Measurements from ENCODE around the gene SEMA3B. TPM values are rescaled to one million over a fixed set of nuclear protein-coding genes. Genes with fewer than 3 reads are reported as not detected.

Gene SEMA3B
- total and polyA plus RNA-seq, 12 donors, result 6.0 to 496 (median 224) TPM

DNA sequence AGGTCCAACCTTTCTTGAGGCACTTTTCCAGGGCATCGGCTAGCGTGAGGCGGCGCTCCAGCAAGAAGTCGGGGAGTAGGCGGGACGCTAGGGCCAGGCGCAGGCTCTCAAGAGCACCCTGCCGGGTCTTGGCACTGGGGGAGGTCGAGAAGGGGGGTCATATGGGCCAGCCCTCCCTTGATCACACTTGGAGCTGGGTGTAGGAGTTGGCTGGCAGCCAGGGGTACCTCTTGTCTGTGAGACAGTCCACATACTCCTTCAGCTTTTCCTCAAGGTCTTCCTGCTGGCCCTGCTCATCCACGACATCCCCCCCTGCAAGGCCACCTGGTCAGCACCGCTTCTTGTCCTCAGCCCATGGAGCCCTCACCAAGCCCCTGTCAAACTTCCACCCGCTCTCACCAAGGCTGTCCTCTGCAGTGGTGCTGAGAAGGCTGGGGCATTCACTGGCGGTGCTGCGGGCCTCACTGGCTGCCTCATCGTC is 21.3 kb downstream of the SEMA3B start:
- peak in 4 of 7 donors; percentile 44 to 70 (median 54) for DNase-seq
- Histone ChIP-seq H3K27ac (no peak overlapping the region), H3K36me3 (replicated peaks in 1 of 2) (peaks cover 0 to 30% of the 10 kb centered on the region in 2 donors), H3K9me3 (replicated peaks in 1 of 3) (no peaks in the 10 kb centered on the region), H3K4me1 (replicated peaks in 1 of 2) (peaks cover 19 to 21% of the 10 kb centered on the region in 2 donors), H3K4me3 (no peak overlapping the region), H3K27me3 (no peaks in the 10 kb centered on the region)
- TF ChIP-seq, protein P1, sequence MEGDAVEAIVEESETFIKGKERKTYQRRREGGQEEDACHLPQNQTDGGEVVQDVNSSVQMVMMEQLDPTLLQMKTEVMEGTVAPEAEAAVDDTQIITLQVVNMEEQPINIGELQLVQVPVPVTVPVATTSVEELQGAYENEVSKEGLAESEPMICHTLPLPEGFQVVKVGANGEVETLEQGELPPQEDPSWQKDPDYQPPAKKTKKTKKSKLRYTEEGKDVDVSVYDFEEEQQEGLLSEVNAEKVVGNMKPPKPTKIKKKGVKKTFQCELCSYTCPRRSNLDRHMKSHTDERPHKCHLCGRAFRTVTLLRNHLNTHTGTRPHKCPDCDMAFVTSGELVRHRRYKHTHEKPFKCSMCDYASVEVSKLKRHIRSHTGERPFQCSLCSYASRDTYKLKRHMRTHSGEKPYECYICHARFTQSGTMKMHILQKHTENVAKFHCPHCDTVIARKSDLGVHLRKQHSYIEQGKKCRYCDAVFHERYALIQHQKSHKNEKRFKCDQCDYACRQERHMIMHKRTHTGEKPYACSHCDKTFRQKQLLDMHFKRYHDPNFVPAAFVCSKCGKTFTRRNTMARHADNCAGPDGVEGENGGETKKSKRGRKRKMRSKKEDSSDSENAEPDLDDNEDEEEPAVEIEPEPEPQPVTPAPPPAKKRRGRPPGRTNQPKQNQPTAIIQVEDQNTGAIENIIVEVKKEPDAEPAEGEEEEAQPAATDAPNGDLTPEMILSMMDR (IDR thresholded peaks at IDR 0.05), result no peak
- TF ChIP-seq POLR2A (IDR thresholded peaks at IDR 0.05), result no peak
- 82 to 90% (median 86%) methylated on average over 9 to 16 of the region's 16 CpGs for WGBS, 4 donors
- intact Hi-C loops (cut with DNase I), result no loop called here

DNA sequence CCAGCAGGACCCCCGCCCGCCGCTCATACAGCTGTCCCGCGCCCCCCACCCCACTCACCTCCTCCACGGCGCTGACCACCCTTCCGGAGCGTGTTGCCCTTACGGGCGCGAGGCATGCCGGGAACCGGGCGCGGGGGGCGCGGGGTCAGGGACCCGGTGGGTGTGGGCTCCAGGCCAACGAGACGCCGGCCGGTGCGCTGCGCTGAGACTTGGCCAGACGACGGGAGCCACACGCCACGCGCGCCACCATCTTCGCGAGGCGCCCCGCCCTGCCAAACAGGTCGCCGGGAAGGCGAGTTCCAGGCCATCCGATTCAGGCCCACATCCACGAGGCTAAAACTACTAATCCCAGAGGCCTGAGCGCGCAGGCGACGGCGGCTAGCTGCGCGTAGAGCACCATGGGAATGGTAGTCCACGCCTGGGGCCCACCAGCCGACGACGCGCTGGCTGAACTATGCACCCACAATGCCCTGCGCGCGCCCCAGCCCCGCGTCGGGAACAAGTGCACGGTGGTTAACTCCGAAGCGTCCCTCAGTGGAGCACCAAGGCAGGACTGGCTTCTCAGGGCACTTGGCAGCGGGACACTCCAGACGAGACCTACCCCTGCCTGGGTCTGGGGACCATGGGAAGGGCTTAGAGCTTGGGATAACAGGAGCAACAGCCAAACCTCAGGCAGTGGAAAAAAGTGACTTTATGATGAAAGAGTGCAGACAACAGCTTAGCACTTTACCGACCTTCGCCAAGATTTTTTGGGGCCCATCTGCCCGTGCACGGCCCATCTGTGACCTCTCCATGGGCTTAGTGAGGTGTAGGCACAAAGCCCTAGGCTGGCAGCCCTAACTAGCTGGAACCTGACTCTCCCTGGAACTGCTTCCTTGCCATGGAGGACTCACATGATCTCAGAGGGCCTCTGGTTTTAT is 23.5 kb downstream of the SEMA3B start, which contains the start of gene IFRD2:
IFRD2 (minus strand) TSS at position 271 of the 920 bp plus-strand sequence; CDS start at position 116, 155 bp downstream.
- intact Hi-C loops (cut with DNase I), result no loop called here
- H3K4me1 ChIP-seq (replicated peaks in 1 of 2), result peaks cover 19 to 21% of the 10 kb centered on the region in 2 donors
- peak; percentile 95 to 99 (median 98) for DNase-seq
- peaks cover 0 to 28% of the 10 kb centered on the region in 2 donors for H3K36me3 ChIP-seq (replicated peaks in 1 of 2)
- no peaks in the 10 kb centered on the region for H3K9me3 ChIP-seq (replicated peaks in 1 of 3)
- TF ChIP-seq, protein P1 (IDR thresholded peaks at IDR 0.05), result no peak
- TF ChIP-seq POLR2A (IDR thresholded peaks at IDR 0.05), result peak in 1 of 2 donors; percentile 88
- H3K4me3 ChIP-seq, result peak within 1 kb of the TSS; percentile 3 to 84 (median 78)
- 0 to 10% (median 1%) methylated on average over 5 to 67 of the region's 67 CpGs for WGBS, 4 donors
- no peaks in the 10 kb centered on the region for H3K27me3 ChIP-seq
- H3K27ac ChIP-seq, result peak within 1 kb of the TSS; percentile 23 to 92 (median 82)

DNA sequence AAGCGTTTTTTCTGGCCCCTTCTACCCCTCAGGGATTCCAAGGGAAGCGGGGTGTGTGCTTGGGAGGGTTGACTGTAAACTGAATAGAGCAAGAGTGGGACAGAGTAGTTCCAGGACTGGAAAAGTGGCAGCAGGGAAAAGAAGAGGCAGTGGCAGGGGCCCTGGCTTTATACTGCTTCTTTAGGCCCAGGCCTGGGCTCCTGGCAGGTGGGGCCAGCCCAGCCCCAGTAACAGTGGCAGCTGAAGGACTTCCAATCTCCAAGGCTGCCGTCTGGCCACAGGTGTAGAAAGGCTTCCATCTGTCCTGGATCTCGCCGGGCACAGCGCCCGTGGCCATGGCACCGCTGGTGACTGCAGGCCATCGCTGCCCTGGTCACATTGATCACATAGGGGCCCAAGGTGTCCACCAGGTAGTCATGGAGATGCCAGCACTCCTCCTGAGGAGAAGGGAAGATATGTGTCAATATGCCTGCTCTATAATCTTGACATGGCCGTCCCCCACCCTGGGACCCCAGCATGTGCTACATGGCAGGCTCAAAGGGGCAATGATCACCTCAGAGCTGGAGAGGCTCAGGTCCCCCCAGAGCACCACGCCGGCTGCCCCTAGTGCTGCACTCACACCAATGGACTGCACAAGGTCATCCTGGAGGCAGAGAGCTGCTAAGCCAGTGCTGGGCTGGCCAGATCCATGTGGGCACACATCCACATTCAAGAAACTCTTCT is 24.3 kb downstream of the SEMA3B start:
- TF ChIP-seq, protein P1 (IDR thresholded peaks at IDR 0.05), result no peak
- TF ChIP-seq POLR2A (IDR thresholded peaks at IDR 0.05), result peak in 1 of 2 donors; percentile 39
- Histone ChIP-seq H3K27me3 (no peaks in the 10 kb centered on the region), H3K36me3 (replicated peaks in 1 of 2) (peaks cover 0 to 20% of the 10 kb centered on the region in 2 donors), H3K27ac (peak overlapping the region; percentile 23 to 92 (median 65)), H3K9me3 (replicated peaks in 1 of 3) (no peaks in the 10 kb centered on the region), H3K4me3 (peak overlapping the region in 1 of 4 donors; percentile 80), H3K4me1 (replicated peaks in 1 of 2) (peaks cover 19 to 25% of the 10 kb centered on the region in 2 donors)
- DNase-seq, result peak in 5 of 7 donors; percentile 44 to 72 (median 65)
- intact Hi-C loops (cut with DNase I), result no loop called here
- 62 to 68% (median 65%) methylated on average over 10 to 12 of the region's 12 CpGs for WGBS, 4 donors

DNA sequence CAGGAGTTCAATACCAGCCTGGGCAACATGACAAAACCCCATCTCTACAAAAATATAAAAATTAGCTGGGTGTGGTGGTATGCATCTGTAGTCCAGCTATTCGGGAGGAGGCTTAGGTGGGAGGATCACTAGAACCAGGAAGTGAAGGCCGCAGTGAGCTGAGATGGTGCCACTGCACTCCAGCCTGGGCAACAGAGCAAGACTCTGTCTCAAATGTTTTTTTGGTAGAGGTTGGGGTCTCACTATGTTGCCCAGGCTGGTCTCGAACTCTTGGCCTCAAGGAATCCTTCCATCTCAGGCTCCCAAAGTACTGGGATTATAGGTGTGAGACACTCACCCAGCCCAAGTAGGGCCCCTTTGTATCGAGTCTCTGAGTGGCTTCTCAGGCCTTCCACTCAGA is 25.1 kb downstream of the SEMA3B start:
- Histone ChIP-seq H3K27ac (peak overlapping the region in 3 of 5 donors; percentile 65 to 92 (median 82)), H3K36me3 (replicated peaks in 1 of 2) (peaks cover 0 to 11% of the 10 kb centered on the region in 2 donors), H3K4me1 (replicated peaks in 1 of 2) (peaks cover 19 to 32% of the 10 kb centered on the region in 2 donors), H3K9me3 (replicated peaks in 1 of 3) (no peaks in the 10 kb centered on the region), H3K27me3 (no peaks in the 10 kb centered on the region), H3K4me3 (no peak overlapping the region)
- intact Hi-C loops (cut with DNase I), result no loop called here
- TF ChIP-seq POLR2A (IDR thresholded peaks at IDR 0.05), result no peak
- TF ChIP-seq, protein P1 (IDR thresholded peaks at IDR 0.05), result no peak
- 82 to 92% (median 85%) methylated on average over 2 to 4 of the region's 4 CpGs for WGBS, 4 donors
- DNase-seq, result no peak
